Activated T-cell treated with anti-CD3 and anti-CD28 coated beads, Interleukin-2, amount 50 U/mL, for 24 hours (primary cell): ENCODE measurements around the gene PLCH1.
A peak's percentile ranks its signal among the peaks of the same experiment; 100 is the strongest.

ENCODE experiments used
- DNase-seq: peaks from one replicate; pipeline ENCODE4 v3.0.0-alpha.2; 2020
- H3K27ac Mint-ChIP-seq: 2 replicates; pipeline ENCODE4 v1.8.0; 2020; ENCODE audit warnings: mild to moderate bottlenecking, mixed read lengths
- H3K27me3 Mint-ChIP-seq: 2 replicates; pipeline ENCODE4 v1.8.0; 2020; ENCODE audit warnings: mixed read lengths
- H3K36me3 Mint-ChIP-seq: 2 replicates; pipeline ENCODE4 v1.8.0; 2020; ENCODE audit warnings: low read depth, mixed read lengths
- H3K4me1 Mint-ChIP-seq: 2 replicates; pipeline ENCODE4 v1.8.0; 2020; ENCODE audit warnings: low read depth, mixed read lengths
- H3K4me3 Mint-ChIP-seq: 2 replicates; pipeline ENCODE4 v1.8.0; 2020; ENCODE audit warnings: mild to moderate bottlenecking, moderate library complexity, mixed read lengths
- H3K9me3 Mint-ChIP-seq: 2 replicates; pipeline ENCODE4 v1.8.0; 2020; ENCODE audit warnings: mixed read lengths

Gene PLCH1

GRCh38 chr3:155604126-155604525 lies 140.7 kb downstream of the PLCH1 start:
- peaks cover 2% of the 10 kb centered on the region for H3K4me1 Mint-ChIP-seq
- H3K36me3 Mint-ChIP-seq: no peaks in the 10 kb centered on the region
- peaks cover 4% of the 10 kb centered on the region for H3K9me3 Mint-ChIP-seq
- no peak for DNase-seq
- no peak overlapping the region for H3K4me3 Mint-ChIP-seq
- no peaks in the 10 kb centered on the region for H3K27me3 Mint-ChIP-seq
- no peak overlapping the region for H3K27ac Mint-ChIP-seq

GRCh38 chr3:155603302-155603701 lies 141.6 kb downstream of the PLCH1 start:
- Mint-ChIP-seq H3K4me1 (peaks cover 2% of the 10 kb centered on the region), H3K27me3 (no peaks in the 10 kb centered on the region)

GRCh38 chr3:155602307-155602706 lies 142.6 kb downstream of the PLCH1 start:
- Mint-ChIP-seq H3K27ac (no peak overlapping the region), H3K4me1 (peaks cover 2% of the 10 kb centered on the region), H3K27me3 (no peaks in the 10 kb centered on the region), H3K9me3 (no peaks in the 10 kb centered on the region), H3K4me3 (no peak overlapping the region), H3K36me3 (no peaks in the 10 kb centered on the region)
- DNase-seq: no peak

More at GRCh38 chr3:155603302-155603701, 141.6 kb downstream of the PLCH1 start:
- no peak overlapping the region for H3K27ac Mint-ChIP-seq
- DNase-seq: no peak
- H3K9me3 Mint-ChIP-seq: no peaks in the 10 kb centered on the region
- no peaks in the 10 kb centered on the region for H3K36me3 Mint-ChIP-seq
- H3K4me3 Mint-ChIP-seq: no peak overlapping the region

- H3K4me3 Mint-ChIP-seq: no peak overlapping the region
- no peak overlapping the region for H3K27ac Mint-ChIP-seq
- peaks cover 2% of the 10 kb centered on the region for H3K4me1 Mint-ChIP-seq
- H3K9me3 Mint-ChIP-seq: no peaks in the 10 kb centered on the region
- H3K27me3 Mint-ChIP-seq: no peaks in the 10 kb centered on the region
- no peak for DNase-seq
- no peaks in the 10 kb centered on the region for H3K36me3 Mint-ChIP-seq
Observed at GRCh38 chr3:155598671-155599070, 146.2 kb downstream of the PLCH1 start.

- DNase-seq: no peak
- Mint-ChIP-seq H3K27me3 (no peaks in the 10 kb centered on the region), H3K36me3 (no peaks in the 10 kb centered on the region), H3K27ac (no peak overlapping the region), H3K9me3 (no peaks in the 10 kb centered on the region), H3K4me3 (no peak overlapping the region), H3K4me1 (no peaks in the 10 kb centered on the region)
Observed at GRCh38 chr3:155596615-155597014, 148.3 kb downstream of the PLCH1 start.

GRCh38 chr3:155595371-155595770 lies 149.5 kb downstream of the PLCH1 start:
- Mint-ChIP-seq H3K9me3 (no peaks in the 10 kb centered on the region), H3K4me3 (no peak overlapping the region), H3K27me3 (no peaks in the 10 kb centered on the region), H3K36me3 (no peaks in the 10 kb centered on the region), H3K4me1 (no peaks in the 10 kb centered on the region), H3K27ac (no peak overlapping the region)
- no peak for DNase-seq

- Mint-ChIP-seq H3K27me3 (no peaks in the 10 kb centered on the region), H3K9me3 (no peaks in the 10 kb centered on the region), H3K36me3 (no peaks in the 10 kb centered on the region), H3K27ac (no peak overlapping the region), H3K4me1 (no peaks in the 10 kb centered on the region), H3K4me3 (no peak overlapping the region)
- DNase-seq: no peak
Observed at GRCh38 chr3:155594526-155595187, 150.2 kb downstream of the PLCH1 start.

GRCh38 chr3:155587581-155587980 lies 157.3 kb downstream of the PLCH1 start:
- Mint-ChIP-seq H3K4me3 (no peak overlapping the region), H3K9me3 (no peaks in the 10 kb centered on the region), H3K27me3 (no peaks in the 10 kb centered on the region), H3K27ac (no peak overlapping the region), H3K36me3 (no peaks in the 10 kb centered on the region), H3K4me1 (peaks cover 3% of the 10 kb centered on the region)
- DNase-seq: no peak

- Mint-ChIP-seq H3K4me3 (no peak overlapping the region), H3K27me3 (peaks cover 8% of the 10 kb centered on the region), H3K36me3 (no peaks in the 10 kb centered on the region), H3K9me3 (no peaks in the 10 kb centered on the region), H3K27ac (no peak overlapping the region), H3K4me1 (peaks cover 8% of the 10 kb centered on the region)
- DNase-seq: no peak
Observed at GRCh38 chr3:155585384-155585783, 159.5 kb downstream of the PLCH1 start.

- H3K4me1 Mint-ChIP-seq: peaks cover 8% of the 10 kb centered on the region
- H3K36me3 Mint-ChIP-seq: no peaks in the 10 kb centered on the region
- no peak overlapping the region for H3K27ac Mint-ChIP-seq
- peaks cover 8% of the 10 kb centered on the region for H3K27me3 Mint-ChIP-seq
- peak overlapping the region; percentile 27 for H3K4me3 Mint-ChIP-seq
- no peaks in the 10 kb centered on the region for H3K9me3 Mint-ChIP-seq
- no peak for DNase-seq
Observed at GRCh38 chr3:155581579-155581978, 163.3 kb downstream of the PLCH1 start.

GRCh38 chr3:155572085-155572484 lies 172.8 kb downstream of the PLCH1 start:
- no peaks in the 10 kb centered on the region for H3K4me1 Mint-ChIP-seq
- no peaks in the 10 kb centered on the region for H3K36me3 Mint-ChIP-seq
- H3K4me3 Mint-ChIP-seq: no peak overlapping the region
- H3K27ac Mint-ChIP-seq: no peak overlapping the region
- no peaks in the 10 kb centered on the region for H3K27me3 Mint-ChIP-seq
- no peak for DNase-seq
- no peaks in the 10 kb centered on the region for H3K9me3 Mint-ChIP-seq

GRCh38 chr3:155568295-155568694 lies 176.6 kb downstream of the PLCH1 start:
- no peaks in the 10 kb centered on the region for H3K4me1 Mint-ChIP-seq
- H3K27ac Mint-ChIP-seq: no peak overlapping the region
- no peak overlapping the region for H3K4me3 Mint-ChIP-seq

GRCh38 chr3:155560594-155560993 lies 184.3 kb downstream of the PLCH1 start:
- no peak for DNase-seq
- Mint-ChIP-seq H3K4me1 (peaks cover 5% of the 10 kb centered on the region), H3K36me3 (no peaks in the 10 kb centered on the region), H3K4me3 (no peak overlapping the region), H3K27ac (no peak overlapping the region), H3K27me3 (no peaks in the 10 kb centered on the region), H3K9me3 (no peaks in the 10 kb centered on the region)

More at GRCh38 chr3:155568295-155568694, 176.6 kb downstream of the PLCH1 start:
- DNase-seq: no peak
- Mint-ChIP-seq H3K9me3 (no peaks in the 10 kb centered on the region), H3K36me3 (no peaks in the 10 kb centered on the region), H3K27me3 (no peaks in the 10 kb centered on the region)

- no peaks in the 10 kb centered on the region for H3K9me3 Mint-ChIP-seq
- no peaks in the 10 kb centered on the region for H3K27me3 Mint-ChIP-seq
- no peak for DNase-seq
- H3K4me3 Mint-ChIP-seq: no peak overlapping the region
- H3K4me1 Mint-ChIP-seq: peaks cover 9% of the 10 kb centered on the region
- no peaks in the 10 kb centered on the region for H3K36me3 Mint-ChIP-seq
- H3K27ac Mint-ChIP-seq: no peak overlapping the region
Observed at GRCh38 chr3:155560135-155560534, 184.7 kb downstream of the PLCH1 start.

- no peaks in the 10 kb centered on the region for H3K27me3 Mint-ChIP-seq
- no peaks in the 10 kb centered on the region for H3K9me3 Mint-ChIP-seq
- DNase-seq: no peak
Observed at GRCh38 chr3:155556531-155556930, 188.3 kb downstream of the PLCH1 start.

More at GRCh38 chr3:155556531-155556930, 188.3 kb downstream of the PLCH1 start:
- Mint-ChIP-seq H3K4me3 (no peak overlapping the region), H3K4me1 (peaks cover 28% of the 10 kb centered on the region), H3K27ac (no peak overlapping the region), H3K36me3 (no peaks in the 10 kb centered on the region)
